ENCODE data around the gene KIF24.

KIF24 gene

GRCh38 chr9:34292552-34292951, 36.5 kb downstream of the KIF24 start:
- Histone ChIP-seq H3K36me3 (peaks cover 14% of the 10 kb centered on the region), H3K27me3 (no peaks in the 10 kb centered on the region)

GRCh38 chr9:34291423-34291822, 37.6 kb downstream of the KIF24 start:
- Histone ChIP-seq H3K4me3 (no peak overlapping the region), H3K36me3 (peaks cover 23% of the 10 kb centered on the region), H3K4me1 (peaks cover 10% of the 10 kb centered on the region), H4K20me1 (no peaks in the 10 kb centered on the region), H3K9ac (no peak overlapping the region), H3K27ac (no peak overlapping the region), H3K9me3 (no peaks in the 10 kb centered on the region), H3K4me2 (no peak overlapping the region), H3K27me3 (no peaks in the 10 kb centered on the region)
- TF ChIP-seq Cebpa-rat (IDR thresholded peaks at IDR 0.05): no peak

More at GRCh38 chr9:34292552-34292951, 36.5 kb downstream of the KIF24 start:
- H4K20me1 ChIP-seq: no peaks in the 10 kb centered on the region
- no peak overlapping the region for H3K27ac ChIP-seq
- peaks cover 10% of the 10 kb centered on the region for H3K4me1 ChIP-seq
- TF ChIP-seq Cebpa-rat (IDR thresholded peaks at IDR 0.05): no peak
- H3K9me3 ChIP-seq: no peaks in the 10 kb centered on the region
- no peak overlapping the region for H3K4me2 ChIP-seq
- H3K4me3 ChIP-seq: no peak overlapping the region
- no peak overlapping the region for H3K9ac ChIP-seq

- H3K9me3 ChIP-seq: no peaks in the 10 kb centered on the region
- H3K27me3 ChIP-seq: no peaks in the 10 kb centered on the region
- H3K36me3 ChIP-seq: peaks cover 27% of the 10 kb centered on the region
- H3K4me3 ChIP-seq: no peak overlapping the region
- TF ChIP-seq Cebpa-rat (IDR thresholded peaks at IDR 0.05): no peak
- H3K4me1 ChIP-seq: peaks cover 10% of the 10 kb centered on the region
- no peak overlapping the region for H3K27ac ChIP-seq
- no peak overlapping the region for H3K9ac ChIP-seq
- H4K20me1 ChIP-seq: no peaks in the 10 kb centered on the region
- no peak overlapping the region for H3K4me2 ChIP-seq
Observed at GRCh38 chr9:34291023-34291422, 38.0 kb downstream of the KIF24 start.

GRCh38 chr9:34289159-34289558, 39.9 kb downstream of the KIF24 start:
- no peaks in the 10 kb centered on the region for H4K20me1 ChIP-seq
- TF ChIP-seq Cebpa-rat (IDR thresholded peaks at IDR 0.05): no peak
- no peak overlapping the region for H3K9ac ChIP-seq
- H3K9me3 ChIP-seq: no peaks in the 10 kb centered on the region
- H3K36me3 ChIP-seq: peaks cover 38% of the 10 kb centered on the region
- peaks cover 10% of the 10 kb centered on the region for H3K4me1 ChIP-seq
- no peak overlapping the region for H3K4me2 ChIP-seq
- H3K27me3 ChIP-seq: no peaks in the 10 kb centered on the region
- no peak overlapping the region for H3K4me3 ChIP-seq
- no peak overlapping the region for H3K27ac ChIP-seq

- H4K20me1 ChIP-seq: no peaks in the 10 kb centered on the region
- no peak for TF ChIP-seq Cebpa-rat (IDR thresholded peaks at IDR 0.05)
- H3K27ac ChIP-seq: no peak overlapping the region
- no peaks in the 10 kb centered on the region for H3K27me3 ChIP-seq
- no peak overlapping the region for H3K4me2 ChIP-seq
- H3K36me3 ChIP-seq: peaks cover 59% of the 10 kb centered on the region
- peaks cover 19% of the 10 kb centered on the region for H3K4me1 ChIP-seq
- no peak overlapping the region for H3K4me3 ChIP-seq
- H3K9ac ChIP-seq: no peak overlapping the region
- no peaks in the 10 kb centered on the region for H3K9me3 ChIP-seq
Observed at GRCh38 chr9:34282096-34282495, 47.0 kb downstream of the KIF24 start.

GRCh38 chr9:34279411-34279810, 49.7 kb downstream of the KIF24 start:
- H3K9me3 ChIP-seq: no peaks in the 10 kb centered on the region
- H3K4me1 ChIP-seq: peaks cover 24% of the 10 kb centered on the region
- H3K36me3 ChIP-seq: peaks cover 38% of the 10 kb centered on the region
- H3K9ac ChIP-seq: no peak overlapping the region
- no peak overlapping the region for H3K27ac ChIP-seq
- no peaks in the 10 kb centered on the region for H4K20me1 ChIP-seq
- no peak overlapping the region for H3K4me2 ChIP-seq
- no peak overlapping the region for H3K4me3 ChIP-seq
- no peaks in the 10 kb centered on the region for H3K27me3 ChIP-seq
- no peak for TF ChIP-seq Cebpa-rat (IDR thresholded peaks at IDR 0.05)

All from BLaER1 (cell line).